HepG2 (cell line): ENCODE data around the gene BIK. TPM values are rescaled to one million over a fixed set of nuclear protein-coding genes. Genes with fewer than 3 reads are reported as not detected.
A peak's percentile ranks its signal among the peaks of the same experiment; 100 is the strongest.

ENCODE experiments used
- ATAC-seq: fragments of 200-7000 bp; cut with Tn5 transposase; 3 replicates; pipeline ENCODE4 v1.9.1; 2020; ENCODE audit warnings: mild to moderate bottlenecking, moderate library complexity
- BruUV-seq: library from RNA; stranded (reverse); fragments of 400-500 nt; replicated peaks from 2 replicates; lab custom pipeline; 2021; lab: Mats Ljungman, UMichigan
- CTCF ChIA-PET: fragments of 300-600 bp; formaldehyde crosslinking; extraction: SDS; loops from one replicate; lab custom pipeline; 2021; ENCODE audit warnings: low total read pairs, inconsistent platforms, low intra/inter-chr PET ratio; lab: Yijun Ruan, JAX
- POLR2A ChIA-PET: fragments of 350-600 bp; sonication (Branson Sonifier 250); formaldehyde crosslinking; loops from one replicate; lab custom pipeline; 2020; ENCODE audit warnings: antibody characterized with exemption, inconsistent platforms; lab: Yijun Ruan, JAX
- DNase-seq: peaks from one replicate; pipeline ENCODE4 v3.0.0-alpha.2; 2015; ENCODE audit warnings: low spot score
- FAIRE-seq: peaks from 3 replicates; lab custom pipeline; 2011; peaks lifted over from hg19 to GRCh38; lab: Jason Lieb, UNC
- H2AFZ ChIP-seq: one replicate; pipeline ENCODE4 v1.6.1; 2011; ENCODE audit warnings: low read length, inconsistent platforms
- H3K27ac ChIP-seq: fragments of 300-600 bp; 3 replicates; pipeline ENCODE4 v1.8.0; 2011; ENCODE audit warnings: mixed run types, mild to moderate bottlenecking, mixed read lengths, low read length, inconsistent platforms; ENCODE audit not compliant: insufficient read depth; ENCODE audit errors: extremely low read length
- H3K27me3 ChIP-seq, 2 experiments: fragments of 200-600 bp in 1 of 2; 2 replicates in 1 of 2; 3 replicates in 1 of 2; pipeline versions ENCODE4 v1.6.0 to v1.8.0; 2011; ENCODE audit warnings: low read length in 2 of 2, mild to moderate bottlenecking in 2 of 2, moderate library complexity in 2 of 2, inconsistent platforms in 1 of 2; ENCODE audit not compliant: insufficient read depth in 2 of 2, control insufficient read depth in 1 of 2
- H3K36me3 ChIP-seq, 2 experiments: fragments of 200-600 bp in 1 of 2; replicated peaks in 1 of 2; 2 replicates in 1 of 2; 3 replicates in 1 of 2; pipeline versions ENCODE4 v1.5.1 to v1.8.0; 2011; ENCODE audit warnings: low read length in 2 of 2, inconsistent platforms in 1 of 2; ENCODE audit not compliant: insufficient read depth in 2 of 2, control insufficient read depth in 1 of 2
- H3K4me1 ChIP-seq: 2 replicates; pipeline ENCODE4 v1.5.1; 2012; ENCODE audit warnings: low read length, inconsistent platforms; ENCODE audit not compliant: insufficient read depth
- H3K4me2 ChIP-seq: 2 replicates; pipeline ENCODE4 v1.6.0; 2011; ENCODE audit warnings: low read depth, low read length, inconsistent platforms
- H3K4me3 ChIP-seq, 3 experiments: fragments of 200-600 bp in 1 of 3; sonication (generic), shearing (Covaris generic) in 1 of 3; replicated peaks in 1 of 3; 2 replicates each; pipeline ENCODE4 v1.5.1; 2011 to 2016; ENCODE audit warnings: low read length in 3 of 3, inconsistent platforms in 2 of 3, low read depth in 2 of 3, mild to moderate bottlenecking in 2 of 3, control low read depth in 1 of 3, mixed read lengths in 1 of 3; ENCODE audit not compliant: insufficient read depth in 1 of 3
- H3K79me2 ChIP-seq: one replicate; pipeline ENCODE4 v1.6.1; 2011; ENCODE audit warnings: low read length, inconsistent platforms; ENCODE audit not compliant: insufficient read depth
- H3K9ac ChIP-seq: 2 replicates; pipeline ENCODE4 v1.6.0; 2011; ENCODE audit warnings: mild to moderate bottlenecking, low read depth, low read length, inconsistent platforms; ENCODE audit not compliant: insufficient read depth
- H3K9me3 ChIP-seq: 2 replicates; pipeline ENCODE4 v1.5.1; 2012; ENCODE audit warnings: mild to moderate bottlenecking, low read length
- H4K20me1 ChIP-seq: 2 replicates; pipeline ENCODE4 v1.6.0; 2011; ENCODE audit warnings: inconsistent platforms, mild to moderate bottlenecking, low read length, moderate library complexity; ENCODE audit not compliant: insufficient read depth
- ARID4A ChIP-seq: sonication (generic); formaldehyde crosslinking; IDR thresholded peaks from 2 replicates; pipeline ENCODE4 v1.5.0; 2020; ENCODE audit warnings: mild to moderate bottlenecking, missing genetic modification reagents, borderline replicate concordance
- ASH2L ChIP-seq: fragments of 300-600, 200-600 bp; sonication (generic); IDR thresholded peaks from 2 replicates; pipeline ENCODE4 v1.7.0; 2017; ENCODE audit warnings: low read depth, mild to moderate bottlenecking, moderate library complexity, mixed read lengths, low read length; ENCODE audit not compliant: insufficient read length
- ATM ChIP-seq: fragments of 450-650 bp; IDR thresholded peaks from 2 replicates; pipeline ENCODE4 v1.7.1; 2017; ENCODE audit warnings: mild to moderate bottlenecking, borderline replicate concordance
- FOXA3 ChIP-seq: IDR thresholded peaks from 2 replicates; pipeline ENCODE4 v1.6.1; 2016; ENCODE audit warnings: missing genetic modification reagents, missing compliant biosample characterization
- GATA4 ChIP-seq: sonication (generic); IDR thresholded peaks from 2 replicates; pipeline ENCODE4 v1.6.1; 2016; ENCODE audit warnings: antibody characterized with exemption, low read depth, borderline replicate concordance
- HBP1 ChIP-seq: IDR thresholded peaks from 2 replicates; pipeline ENCODE4 v1.6.1; 2016; ENCODE audit warnings: low read depth, control low read depth
- KDM6A ChIP-seq: IDR thresholded peaks from 2 replicates; pipeline ENCODE4 v1.6.1; 2016; ENCODE audit warnings: low read depth
- NFE2 ChIP-seq: sonication (generic); formaldehyde crosslinking; IDR thresholded peaks from 2 replicates; pipeline ENCODE4 v1.4.0; 2020; ENCODE audit warnings: missing genetic modification reagents
- SMYD3 ChIP-seq: sonication (generic); formaldehyde crosslinking; IDR thresholded peaks from 2 replicates; pipeline ENCODE4 v1.8.1; 2023; ENCODE audit warnings: mild to moderate bottlenecking, missing genetic modification reagents
- SSRP1 ChIP-seq: IDR thresholded peaks from 2 replicates; pipeline ENCODE4 v1.6.1; 2016; ENCODE audit warnings: control low read depth
- ZNF20 ChIP-seq: sonication (generic); formaldehyde crosslinking; IDR thresholded peaks from 2 replicates; pipeline ENCODE4 v1.4.0; 2020; ENCODE audit warnings: mild to moderate bottlenecking, moderate library complexity, missing genetic modification reagents
- ZNF572 ChIP-seq: sonication (generic); formaldehyde crosslinking; IDR thresholded peaks from 2 replicates; pipeline ENCODE4 v1.5.1; 2020; ENCODE audit warnings: mild to moderate bottlenecking, missing genetic modification reagents
- ZSCAN29 ChIP-seq: sonication (generic); formaldehyde crosslinking; conservative IDR thresholded peaks from 2 replicates; pipeline ENCODE4 v1.4.0; 2020; ENCODE audit warnings: mild to moderate bottlenecking, missing genetic modification reagents
- WGBS: methylation state at CpG from one replicate; pipeline ENCODE4 v1.1.6; 2017; ENCODE audit warnings: low lambda C conversion rate; 5-methylcytosine and 5-hydroxymethylcytosine counted together
- in situ Hi-C: cut with HindIII; loops from 2 replicates; pipeline ENCODE4 v1.10.0; 2017; ENCODE audit warnings: low pct_unique_long_range_greater_than_20kb; ENCODE audit not compliant: extremely low pct_ligation_motif_present
- intact Hi-C: fragments of 100-400 bp; cut with micrococcal nuclease; formaldehyde crosslinking; loops from one replicate; pipeline ENCODE4 v1.10.0; 2022; ENCODE audit not compliant: unreplicated experiment
- polyA plus RNA-seq, 8 experiments: library from polyadenylated mRNA; depleted of rRNA in 3 of 8; stranded (reverse) in 7 of 8; unstranded in 1 of 8; fragments of >200 nt; fragmentation: Illumina TruSeq in 4 of 8; extraction: Trizol in 4 of 8; gene quantifications; 2 replicates each; pipeline versions ENCODE4 v1.2.1 to v1.2.3, GENCODE V29; 2011 to 2016; ENCODE audit warnings: low read depth in 4 of 8, missing spikeins in 1 of 8, mixed read lengths in 1 of 8; ENCODE audit not compliant: insufficient read depth in 1 of 8
- total RNA-seq, 5 experiments: library from RNA; depleted of rRNA; stranded (reverse); fragments of >200 nt; fragmentation: Illumina TruSeq; extraction: Trizol; gene quantifications; 2 replicates each; pipeline ENCODE4 v1.2.3, GENCODE V29; 2016; ENCODE audit warnings: low read depth in 1 of 5
- TF ChIP-seq, protein P1 (sequence below): sonication (generic); formaldehyde crosslinking; IDR thresholded peaks from 2 replicates; pipeline ENCODE4 v1.5.0; 2020; ENCODE audit warnings: mild to moderate bottlenecking, missing genetic modification reagents

The BIK gene
- total and polyA plus RNA-seq, 2 of the 13 experiments (the other 11 are each of a cell fraction or from before 2014, with no cell fraction given) = 0.54 to 0.80 TPM

GRCh38 chr22:43118024-43118849, 7.7 kb downstream of the BIK start:
- in situ Hi-C loops = no loop called here
- CTCF ChIA-PET = no interaction called here
- Histone ChIP-seq H3K9me3 (no peaks in the 10 kb centered on the region), H4K20me1 (no peaks in the 10 kb centered on the region), H2AFZ (no peak overlapping the region), H3K27ac (no peak overlapping the region), H3K36me3 (no peaks in the 10 kb centered on the region), H3K4me2 (peak overlapping the region; percentile 61), H3K79me2 (no peaks in the 10 kb centered on the region), H3K4me1 (peaks cover 36% of the 10 kb centered on the region), H3K9ac (no peak overlapping the region), H3K4me3 (peak overlapping the region in 1 of 3 experiments; percentile 49; a peak in 1 of 6 replicates), H3K27me3 (no peaks in the 10 kb centered on the region; a peak in 2 of 5 replicates)
- DNase-seq (peak; percentile 25), FAIRE-seq (no peak), ATAC-seq (peak; percentile 64)
- no TSS peak for BruUV-seq
- 30% methylated on average over 13 of the region's 21 CpGs for WGBS
- POLR2A ChIA-PET = interaction anchor here (1.3 kb wide), 1 partner anchor 14 kb away, joined by 4 read pairs; no protein-coding TSS in a partner anchor
- intact Hi-C loops = no loop called here
- TF ChIP-seq KDM6A (CRISPR knock-in tag) = no peak
- TF ChIP-seq NFE2 (CRISPR knock-in tag) = no peak
- 0 out of 2 replicates have a peak, but pooled peaks have one; percentile 39 for TF ChIP-seq ZSCAN29
- no peak for TF ChIP-seq SMYD3 (CRISPR knock-in tag)
- no peak for TF ChIP-seq HBP1 (CRISPR knock-in tag)
- no peak for TF ChIP-seq FOXA3
- TF ChIP-seq ZNF572 (CRISPR knock-in tag) = no peak
- no peak for TF ChIP-seq ZNF20
- TF ChIP-seq ARID4A (CRISPR knock-in tag) = no peak; the same call in 1 of the 2 replicates
- TF ChIP-seq, protein P1, sequence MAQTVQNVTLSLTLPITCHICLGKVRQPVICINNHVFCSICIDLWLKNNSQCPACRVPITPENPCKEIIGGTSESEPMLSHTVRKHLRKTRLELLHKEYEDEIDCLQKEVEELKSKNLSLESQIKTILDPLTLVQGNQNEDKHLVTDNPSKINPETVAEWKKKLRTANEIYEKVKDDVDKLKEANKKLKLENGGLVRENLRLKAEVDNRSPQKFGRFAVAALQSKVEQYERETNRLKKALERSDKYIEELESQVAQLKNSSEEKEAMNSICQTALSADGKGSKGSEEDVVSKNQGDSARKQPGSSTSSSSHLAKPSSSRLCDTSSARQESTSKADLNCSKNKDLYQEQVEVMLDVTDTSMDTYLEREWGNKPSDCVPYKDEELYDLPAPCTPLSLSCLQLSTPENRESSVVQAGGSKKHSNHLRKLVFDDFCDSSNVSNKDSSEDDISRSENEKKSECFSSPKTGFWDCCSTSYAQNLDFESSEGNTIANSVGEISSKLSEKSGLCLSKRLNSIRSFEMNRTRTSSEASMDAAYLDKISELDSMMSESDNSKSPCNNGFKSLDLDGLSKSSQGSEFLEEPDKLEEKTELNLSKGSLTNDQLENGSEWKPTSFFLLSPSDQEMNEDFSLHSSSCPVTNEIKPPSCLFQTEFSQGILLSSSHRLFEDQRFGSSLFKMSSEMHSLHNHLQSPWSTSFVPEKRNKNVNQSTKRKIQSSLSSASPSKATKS (CRISPR knock-in tag) = no peak
- no peak for TF ChIP-seq ASH2L
- TF ChIP-seq ATM = no peak
- no peak for TF ChIP-seq SSRP1 (CRISPR knock-in tag)
- no peak for TF ChIP-seq GATA4
